ENCODE results near the gene NR1I3.
"Not testable (repeated sequence)": the region's sequence is repeated elsewhere in the genome, so short reads cannot be mapped to it uniquely, and the experiment has no call there.

Gene NR1I3

DNA sequence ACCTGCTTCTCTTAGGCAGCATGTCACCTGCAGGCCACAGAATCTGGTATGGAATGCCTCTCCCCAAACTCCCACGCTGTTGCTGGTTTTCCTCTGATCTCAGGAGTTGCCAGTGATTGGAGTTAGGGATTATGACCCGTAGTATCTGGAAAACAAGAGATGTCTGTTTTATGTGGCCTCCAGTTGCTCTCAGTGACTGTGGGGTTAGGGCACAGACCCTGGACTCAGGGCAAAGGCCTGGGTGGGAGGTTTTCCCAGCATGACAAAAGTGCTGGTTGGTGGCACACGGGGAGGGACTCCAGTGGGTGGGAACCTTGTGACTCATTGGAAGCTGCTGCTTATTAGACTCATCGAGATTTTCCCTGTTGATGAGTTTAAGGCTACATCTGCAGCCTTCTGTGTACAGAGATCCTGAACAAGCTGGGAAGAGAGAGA lies at the start of gene NR1I3:
Gene NR1I3 (minus strand): TSS at position 165 of the 435 bp plus-strand sequence. CDS start 1,638 bp downstream, outside the sequence.
- DNase-seq = no peak

DNA sequence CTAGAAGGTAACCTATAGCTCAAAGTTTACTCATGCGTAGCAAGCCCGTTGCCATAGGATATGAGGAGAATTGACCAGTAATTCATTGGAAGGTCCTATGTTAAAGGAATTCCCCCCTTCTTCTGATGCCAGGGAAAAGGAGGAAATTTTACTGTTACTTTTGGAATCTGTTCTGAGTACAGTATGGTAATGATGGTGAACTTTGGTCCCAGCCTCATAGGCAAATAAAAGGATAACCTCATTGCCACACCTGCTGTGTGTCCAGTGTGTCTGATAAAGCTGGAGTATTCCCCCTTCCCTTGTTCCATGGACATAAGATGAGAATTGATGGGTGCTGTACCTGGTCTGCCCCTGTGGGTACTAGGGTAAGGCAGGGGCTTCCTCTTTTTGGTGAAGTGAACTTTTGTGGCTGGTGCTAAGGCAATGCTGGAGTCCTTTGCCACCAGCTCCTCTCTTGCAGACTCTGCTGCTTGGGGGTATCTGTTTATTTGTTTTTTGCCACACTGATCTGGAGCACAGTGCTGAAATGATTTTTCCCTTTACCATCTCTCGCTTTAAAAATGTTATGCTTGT lies 49.6 kb upstream of the NR1I3 start:
- DNase-seq = no peak

DNA sequence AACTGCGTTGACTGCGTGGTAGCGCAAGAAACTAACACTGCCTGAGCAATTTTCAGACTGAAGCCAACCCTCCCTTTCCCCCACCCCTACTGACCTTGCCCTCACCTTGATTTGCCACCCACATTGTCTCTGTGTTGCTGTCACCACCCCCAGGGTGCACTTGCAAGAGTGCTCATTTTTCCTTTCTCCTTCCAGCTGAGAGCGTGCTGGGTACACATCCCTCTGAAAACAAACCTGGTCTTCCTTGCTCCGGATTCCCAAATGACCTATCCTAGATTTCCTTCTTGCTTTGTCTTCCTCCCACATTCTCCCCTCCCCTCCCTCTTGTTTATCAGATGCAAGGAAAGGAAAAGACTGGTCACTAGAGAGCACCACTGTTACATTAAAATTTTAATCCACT lies 47.5 kb upstream of the NR1I3 start:
- no peak for DNase-seq

- DNase-seq = no peak
Observed at GRCh38 chr1:161285113-161285512, 47.1 kb upstream of the NR1I3 start.

DNA sequence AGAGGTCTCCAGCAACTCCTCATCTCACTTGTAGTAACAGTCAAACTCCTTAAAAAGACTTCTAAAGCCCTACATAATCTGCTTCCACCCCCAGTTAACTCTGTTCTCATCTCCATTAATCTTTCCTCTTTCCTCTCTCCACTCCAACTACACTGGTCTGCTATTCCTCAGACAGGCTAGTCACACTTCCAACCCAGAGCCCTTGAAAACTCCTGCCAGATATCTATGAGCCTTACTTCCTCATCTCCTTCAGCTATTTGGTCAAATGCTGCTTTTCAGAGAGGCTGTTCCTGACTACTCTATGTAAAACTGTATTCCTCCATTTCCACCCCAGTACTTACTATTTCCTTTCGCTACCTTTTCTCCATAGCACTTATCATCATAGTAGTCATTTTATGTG lies 45.0 kb upstream of the NR1I3 start:
- no peak for DNase-seq

DNA sequence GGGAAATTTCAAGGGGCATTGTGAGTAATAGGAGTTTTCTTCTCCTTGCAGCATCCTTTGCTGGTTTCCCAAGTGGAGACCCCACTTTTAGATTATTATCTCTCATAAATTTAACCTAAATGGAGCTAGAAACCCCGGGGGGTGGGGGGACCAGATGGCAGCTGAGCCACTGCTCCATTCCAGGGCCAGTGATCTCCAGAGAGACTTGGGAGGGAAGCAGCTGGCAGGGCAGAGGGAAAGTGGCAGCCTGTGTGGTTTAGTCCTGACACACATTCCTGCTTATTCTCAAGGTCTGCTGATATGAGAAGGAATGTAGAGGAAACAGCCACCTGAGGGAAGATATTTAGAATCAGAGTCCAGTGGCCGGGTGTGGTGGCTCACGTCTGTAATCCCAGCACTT lies 36.9 kb upstream of the NR1I3 start:
- no peak for DNase-seq

DNA sequence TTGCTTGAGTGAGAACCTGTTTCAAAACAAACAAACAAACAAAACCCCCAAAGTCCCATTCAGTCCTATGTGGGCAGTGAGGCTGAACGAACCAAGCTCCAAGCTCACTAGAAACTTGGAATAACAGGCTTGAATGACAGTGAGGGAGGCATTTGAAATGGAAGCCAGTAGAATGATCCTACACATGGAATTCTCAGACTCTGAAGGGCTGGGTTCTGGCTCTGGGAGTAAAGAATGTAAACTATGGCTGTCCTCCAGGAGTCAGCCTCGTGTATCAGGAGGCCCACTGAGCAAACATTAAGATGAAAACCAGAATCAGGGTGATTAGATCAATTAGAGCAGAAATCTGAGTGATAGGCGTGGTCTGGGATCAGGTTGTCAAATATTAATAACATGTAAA lies 35.4 kb upstream of the NR1I3 start:
- no peak for DNase-seq

GRCh38 chr1:161267321-161267720 lies 29.3 kb upstream of the NR1I3 start:
- no peak for DNase-seq

GRCh38 chr1:161266836-161267235 lies 28.8 kb upstream of the NR1I3 start:
- DNase-seq = no peak

DNA sequence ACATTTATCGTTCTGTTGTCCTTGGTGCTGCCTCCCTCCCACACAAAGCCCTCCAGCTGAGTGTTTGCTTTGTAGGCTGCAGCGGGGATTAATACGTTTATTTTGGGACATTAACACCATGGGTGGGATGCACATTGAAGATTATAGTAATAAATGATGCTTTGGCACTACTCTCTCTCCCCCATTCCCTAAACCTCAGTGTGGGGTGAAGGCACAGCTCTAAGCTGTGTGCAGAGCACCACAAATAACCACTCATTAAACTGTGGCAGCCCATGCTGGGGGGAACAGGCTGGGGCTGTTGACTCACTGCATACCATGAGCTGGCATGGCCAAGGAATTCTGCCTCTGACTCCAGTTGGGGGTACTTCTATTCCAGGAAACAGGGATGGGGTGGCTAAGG lies 28.2 kb upstream of the NR1I3 start:
- no peak for DNase-seq

DNA sequence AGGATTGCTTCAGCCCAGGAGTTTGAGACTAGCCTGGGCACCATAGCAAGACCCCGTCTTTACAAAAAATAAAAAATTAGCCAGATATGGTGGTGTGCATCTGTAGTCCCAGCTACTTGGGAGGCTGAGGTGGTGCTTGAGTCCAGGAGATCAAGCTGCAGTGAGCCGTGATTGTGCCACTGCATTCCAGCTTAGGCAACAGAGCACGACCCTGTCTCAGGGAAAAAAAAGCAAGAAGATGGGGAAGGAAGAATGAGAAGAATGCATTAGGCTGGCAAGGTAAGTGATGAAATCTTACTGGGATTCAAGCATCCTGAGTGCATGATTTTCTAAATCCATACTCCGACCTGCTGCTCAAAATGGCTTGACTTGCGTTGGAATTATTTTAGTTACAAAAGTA lies 27.3 kb upstream of the NR1I3 start:
- DNase-seq = no peak

- DNase-seq = no peak
Observed at GRCh38 chr1:161261261-161262235, 23.5 kb upstream of the NR1I3 start.

- DNase-seq = no peak
Observed at GRCh38 chr1:161260376-161261260, 22.6 kb upstream of the NR1I3 start.

GRCh38 chr1:161259765-161260164 lies 21.8 kb upstream of the NR1I3 start:
- DNase-seq = no peak

DNA sequence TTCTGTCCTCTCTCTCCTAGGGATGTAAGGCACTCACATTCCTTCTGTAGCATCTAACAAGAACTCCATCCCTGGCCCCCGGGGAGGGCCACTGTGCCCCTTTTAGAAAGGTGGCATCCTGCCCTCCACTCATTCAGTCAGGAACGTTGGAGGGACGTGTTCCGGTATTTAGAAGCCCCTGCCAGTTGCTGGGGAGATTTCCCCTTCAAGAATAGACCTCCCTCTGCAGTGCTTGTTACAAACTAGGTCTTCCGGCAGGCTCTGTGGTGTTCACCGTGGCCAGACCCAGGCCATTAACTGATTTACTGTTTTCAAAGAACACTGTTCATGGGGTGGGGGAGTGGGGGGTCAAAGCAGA lies 21.3 kb upstream of the NR1I3 start:
- no peak for DNase-seq

GRCh38 chr1:161258439-161259344 lies 20.7 kb upstream of the NR1I3 start, which contains the start of gene PCP4L1:
PCP4L1 (plus strand) TSS chr1:161258745; CDS start chr1:161258975, 230 bp downstream.
- peak; percentile 24 for DNase-seq

DNA sequence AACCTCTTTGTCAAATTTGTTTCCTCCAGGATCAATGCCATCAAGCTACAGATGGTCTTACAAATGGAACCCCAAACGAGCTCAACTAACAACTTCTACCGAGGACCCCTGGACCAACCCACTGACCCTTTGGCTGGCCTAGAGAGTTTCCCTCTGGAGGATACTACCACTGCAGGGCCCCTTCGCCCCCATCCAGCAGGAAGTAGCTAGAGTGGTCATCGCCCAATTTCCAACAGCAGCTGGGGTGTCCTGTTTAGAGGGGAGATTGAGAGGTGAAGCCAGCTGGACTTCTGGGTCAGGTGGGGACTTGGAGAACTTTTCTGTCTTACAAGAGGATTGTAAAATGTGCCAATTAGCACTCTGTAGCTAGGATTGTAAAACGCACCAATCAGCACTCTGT lies 19.1 kb upstream of the NR1I3 start:
- not testable (repeated sequence) for DNase-seq

- DNase-seq = not testable (repeated sequence)
Observed at GRCh38 chr1:161255955-161256520, 18.0 kb upstream of the NR1I3 start.

GRCh38 chr1:161255302-161255701 lies 17.3 kb upstream of the NR1I3 start:
- not testable (repeated sequence) for DNase-seq

GRCh38 chr1:161251579-161251978 lies 13.6 kb upstream of the NR1I3 start:
- DNase-seq = no peak

GRCh38 chr1:161250829-161251228 lies 12.8 kb upstream of the NR1I3 start:
- DNase-seq = no peak

- not testable (repeated sequence) for DNase-seq
Observed at GRCh38 chr1:161250100-161250499, 12.1 kb upstream of the NR1I3 start.

Data from CD4-positive, alpha-beta T cell treated with Interleukin-15 for 1 hour (primary cell).